HG03520 (cell line): Measurements from ENCODE around the gene PDGFB.

Experiments
- ATAC-seq: cut with Tn5 transposase; IDR thresholded peaks from one replicate; pipeline ENCODE4 v1.9.1; 2021; ENCODE audit warnings: mild to moderate bottlenecking, moderate library complexity; ENCODE audit not compliant: unreplicated experiment

The PDGFB gene

DNA sequence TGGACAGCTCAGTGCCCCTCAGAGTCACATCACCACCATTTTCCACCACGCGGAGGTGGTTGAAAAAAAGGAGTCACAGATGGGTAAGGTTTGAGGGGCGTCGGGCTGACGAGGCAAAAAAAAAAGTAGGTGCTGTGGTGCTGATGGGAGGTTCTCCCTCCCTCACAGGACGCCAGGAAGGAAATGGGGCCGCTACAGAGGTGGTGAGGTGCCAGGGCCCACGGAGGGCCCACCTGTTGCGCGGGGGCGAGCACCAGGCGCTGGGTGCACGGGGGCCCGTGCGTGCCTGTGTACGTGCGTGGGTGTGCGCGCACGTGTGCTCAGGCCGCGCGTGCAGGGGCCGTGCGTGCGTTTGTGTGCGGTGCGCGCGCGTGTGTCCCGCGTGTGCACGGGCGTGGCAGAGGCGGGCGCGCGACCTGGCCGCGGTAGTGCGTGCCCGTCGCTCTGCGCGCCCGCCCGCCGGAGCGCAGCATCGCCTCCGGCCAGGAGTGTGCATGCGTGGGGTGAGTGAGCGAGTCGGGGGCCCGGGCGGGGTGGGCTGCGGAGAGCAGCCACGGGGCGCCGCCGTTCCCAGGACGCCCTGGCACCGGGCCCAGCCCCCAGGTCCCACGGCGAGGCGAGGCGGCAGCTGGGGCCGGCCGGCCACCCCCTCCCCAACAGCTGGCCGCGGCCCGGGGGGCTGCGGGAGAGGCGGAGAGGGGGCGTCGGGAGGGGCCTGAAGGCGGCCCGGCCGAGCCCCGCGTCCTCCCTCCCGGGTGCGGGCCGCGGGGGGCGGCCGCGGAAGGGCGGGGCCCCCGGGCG, 2.8 kb downstream of the PDGFB start:
- no peak for ATAC-seq

- no peak for ATAC-seq
Measured at GRCh38 chr22:39240831-39241793, 3.7 kb downstream of the PDGFB start.

GRCh38 chr22:39239561-39240423, 5.0 kb downstream of the PDGFB start:
- no peak for ATAC-seq

GRCh38 chr22:39238966-39239505, 5.7 kb downstream of the PDGFB start:
- ATAC-seq: no peak

DNA sequence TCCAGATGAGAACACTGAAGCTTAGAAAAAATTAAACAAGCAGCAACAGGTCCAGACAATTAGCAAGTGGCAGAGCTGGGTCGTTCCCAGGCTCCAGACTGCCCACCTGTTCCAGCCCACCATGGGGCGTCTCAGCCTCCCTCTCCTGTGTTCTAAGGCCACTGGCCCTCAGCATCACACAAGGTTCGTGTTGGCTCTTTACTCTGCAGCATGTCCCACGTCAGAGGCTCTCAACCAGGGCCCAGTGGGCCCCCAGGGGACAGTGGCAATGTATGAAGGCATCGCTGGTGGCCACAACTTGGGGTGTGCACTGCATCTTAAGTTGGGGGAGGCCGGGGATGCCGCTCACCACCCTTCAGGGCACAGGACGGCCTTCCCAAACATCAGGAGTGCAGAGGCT, 6.2 kb downstream of the PDGFB start:
- no peak for ATAC-seq

GRCh38 chr22:39238101-39238466, 6.7 kb downstream of the PDGFB start:
- no peak for ATAC-seq

DNA sequence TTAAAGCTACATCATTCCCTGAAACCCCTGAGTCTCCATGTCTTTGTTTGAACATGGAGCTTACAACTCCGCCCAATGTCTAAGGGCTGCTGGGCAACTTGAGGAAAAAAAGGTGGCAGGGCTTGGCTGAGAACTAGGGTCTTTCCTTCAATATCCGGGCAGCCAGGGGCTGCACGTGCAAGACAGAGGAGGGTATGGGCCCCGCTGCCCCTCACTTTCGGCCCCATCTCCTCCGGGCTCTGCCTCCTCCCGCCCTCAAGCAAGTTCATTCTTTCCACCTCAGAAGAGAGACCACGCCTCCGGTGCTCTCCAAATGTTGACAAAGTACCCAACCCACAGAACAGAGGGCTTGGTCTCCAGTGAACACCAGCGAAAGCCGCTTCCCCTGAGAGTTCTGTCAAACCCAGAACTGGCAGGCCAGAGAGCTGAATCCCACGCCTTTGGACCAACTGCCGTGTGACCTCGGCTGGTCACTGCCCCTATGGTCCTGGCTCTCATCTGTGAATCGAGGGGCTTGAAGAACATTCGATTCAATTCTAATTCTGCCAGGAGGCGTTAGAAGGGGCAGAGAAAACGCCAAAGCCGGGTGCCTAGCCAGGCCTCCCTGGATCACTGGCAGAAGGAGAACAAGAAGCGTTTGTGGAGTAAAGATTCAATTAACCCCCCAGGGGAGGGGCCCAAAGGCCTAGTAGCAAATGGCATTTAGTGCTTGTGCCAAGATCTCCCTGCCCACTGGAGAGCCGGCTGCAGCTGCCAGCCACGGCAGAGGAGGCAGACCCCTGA, 7.3 kb downstream of the PDGFB start:
- ATAC-seq: no peak

DNA sequence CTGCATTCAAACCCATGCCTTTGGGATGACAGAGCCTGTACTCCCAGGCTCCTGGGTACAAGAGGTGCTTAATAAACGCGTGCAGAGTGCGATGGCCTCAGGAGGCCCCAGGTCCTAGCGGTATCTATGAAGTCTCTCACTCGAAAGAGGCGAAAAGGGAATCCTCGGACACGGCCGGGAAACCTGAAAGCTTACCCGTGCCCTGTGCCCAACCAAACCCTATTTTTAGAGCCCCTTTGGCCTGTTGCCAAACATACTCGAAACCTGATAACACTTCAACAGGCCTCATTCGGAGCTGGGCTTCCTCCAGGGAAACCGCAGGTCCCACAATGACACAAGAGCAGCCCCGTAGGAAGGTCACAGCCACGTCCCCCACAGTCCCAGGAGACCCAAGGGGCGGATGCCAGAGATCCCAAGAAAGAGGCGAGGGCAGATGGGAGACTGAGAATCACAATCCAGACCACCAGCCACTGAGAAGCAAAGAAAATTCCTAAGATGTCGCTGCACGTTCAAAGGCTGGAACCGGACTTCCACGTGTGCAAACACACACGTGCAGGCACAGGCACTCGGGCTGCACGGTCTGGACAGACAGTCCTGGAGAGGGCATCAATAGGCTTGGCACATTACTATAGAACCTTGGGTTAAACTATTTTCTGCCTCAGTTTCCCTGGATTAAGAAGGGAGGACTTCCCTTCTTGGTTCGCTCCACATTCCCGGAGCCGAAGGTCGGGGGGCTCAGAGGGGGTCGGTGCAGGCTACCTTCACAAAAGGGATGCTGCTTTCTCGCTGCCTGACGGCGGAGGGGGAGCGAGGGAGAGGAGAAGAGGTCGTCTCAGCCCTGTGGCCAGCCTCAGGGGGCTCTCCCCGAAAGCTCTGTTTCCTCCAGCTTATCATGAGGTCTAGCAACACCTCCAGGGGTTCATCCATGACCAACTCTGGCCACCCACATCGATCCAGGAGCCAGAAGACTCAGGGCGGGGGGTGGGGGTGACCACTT, 8.2 kb downstream of the PDGFB start:
- no peak for ATAC-seq

DNA sequence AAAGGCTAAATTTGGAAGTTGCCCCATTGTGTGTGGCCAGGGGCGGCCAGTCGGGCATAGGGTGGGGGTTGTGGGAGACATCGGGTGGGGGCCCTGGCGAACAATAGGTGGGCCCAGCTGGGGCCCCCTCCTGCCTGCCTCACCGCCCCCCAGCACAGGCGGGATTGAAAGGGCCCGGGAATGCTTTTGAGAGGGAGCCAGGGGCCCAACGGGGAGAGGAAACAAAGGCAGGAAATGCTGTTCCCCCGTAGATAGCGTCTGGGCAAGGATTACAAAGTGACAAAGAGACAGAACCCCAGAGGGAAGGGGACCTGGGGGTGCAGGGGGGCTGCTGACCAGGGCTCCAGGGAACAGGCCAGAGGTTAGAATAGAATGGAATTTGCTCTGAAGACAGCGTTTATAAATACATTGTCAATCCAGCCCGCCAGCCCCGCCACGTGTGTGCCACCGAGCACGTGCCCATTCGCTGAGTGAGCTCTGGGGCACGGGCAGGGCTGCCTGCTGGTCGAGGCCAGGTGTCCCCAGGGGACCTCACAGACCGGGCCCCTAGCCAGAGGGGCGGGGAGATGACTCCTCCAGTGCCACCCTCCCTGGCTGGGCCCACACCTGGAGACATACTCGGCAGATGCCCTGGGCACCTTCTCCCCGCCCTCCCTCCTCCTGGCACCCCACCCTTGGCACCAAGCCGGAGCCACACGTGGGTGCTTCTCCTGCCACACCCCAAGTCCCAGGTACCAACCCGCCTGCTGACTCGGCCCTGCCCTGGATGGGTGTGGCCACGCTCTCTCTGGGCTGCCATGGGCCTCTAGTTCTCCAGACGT, 9.7 kb downstream of the PDGFB start:
- ATAC-seq: no peak

DNA sequence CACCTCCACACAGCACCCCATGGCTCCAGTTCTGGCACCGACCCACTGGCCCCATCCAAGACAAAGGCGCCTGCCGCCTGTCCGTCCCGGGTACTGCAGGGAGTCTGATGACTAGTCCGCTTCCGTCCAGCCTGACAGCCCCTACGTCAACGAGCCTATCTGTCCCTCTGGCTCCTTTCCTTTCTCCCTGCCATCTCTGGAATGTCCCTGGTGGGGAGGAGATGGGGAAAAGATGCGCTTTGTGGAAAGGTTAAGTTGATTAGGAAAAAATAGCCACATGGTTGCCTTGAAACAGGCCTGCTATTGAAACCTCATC, 10.4 kb downstream of the PDGFB start:
- ATAC-seq: no peak

GRCh38 chr22:39233710-39234471, 10.9 kb downstream of the PDGFB start:
- ATAC-seq: no peak

DNA sequence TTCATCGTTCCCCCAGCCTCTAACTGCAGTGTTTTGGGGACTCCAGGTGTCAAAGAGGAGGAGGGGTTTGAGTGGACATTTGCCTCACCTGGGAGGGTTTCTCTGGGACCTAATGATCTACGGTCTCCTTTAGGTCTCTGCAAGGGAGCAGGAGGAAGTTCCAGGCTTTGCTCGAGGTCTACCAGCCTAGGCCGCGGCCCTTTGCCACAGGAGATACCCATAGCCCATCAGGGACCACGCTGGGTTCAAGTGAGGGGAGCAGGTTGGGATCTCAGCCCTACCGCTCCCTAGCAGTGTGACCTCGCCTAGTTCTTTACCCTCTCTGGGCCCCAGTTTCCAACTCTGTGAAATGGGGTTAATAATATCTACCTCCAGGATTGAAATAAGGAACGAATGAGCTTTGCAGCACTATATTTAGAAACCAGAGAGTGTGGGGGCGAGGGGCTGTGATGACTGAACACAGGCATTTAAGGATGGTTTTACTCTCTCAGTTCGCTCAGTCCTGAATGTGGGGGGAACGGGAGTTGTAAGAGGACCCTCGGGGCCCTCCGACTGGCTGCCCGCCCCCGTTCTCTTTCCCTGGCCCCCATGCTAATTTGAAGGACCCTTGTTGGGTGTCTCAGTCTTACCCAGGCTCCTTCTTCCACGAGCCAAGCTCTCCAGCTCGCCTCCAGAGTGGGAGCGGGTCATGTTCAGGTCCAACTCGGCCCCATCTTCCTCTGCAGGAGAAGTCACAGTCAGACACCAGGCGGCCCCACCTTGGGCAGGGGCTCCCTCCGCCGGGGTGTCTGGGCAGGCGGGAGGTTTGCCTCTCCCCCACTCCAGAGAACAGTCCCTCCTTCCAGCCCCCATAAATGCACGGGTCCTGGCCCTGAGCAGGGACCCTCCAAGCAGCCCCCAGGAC, 11.7 kb downstream of the PDGFB start:
- ATAC-seq: no peak

DNA sequence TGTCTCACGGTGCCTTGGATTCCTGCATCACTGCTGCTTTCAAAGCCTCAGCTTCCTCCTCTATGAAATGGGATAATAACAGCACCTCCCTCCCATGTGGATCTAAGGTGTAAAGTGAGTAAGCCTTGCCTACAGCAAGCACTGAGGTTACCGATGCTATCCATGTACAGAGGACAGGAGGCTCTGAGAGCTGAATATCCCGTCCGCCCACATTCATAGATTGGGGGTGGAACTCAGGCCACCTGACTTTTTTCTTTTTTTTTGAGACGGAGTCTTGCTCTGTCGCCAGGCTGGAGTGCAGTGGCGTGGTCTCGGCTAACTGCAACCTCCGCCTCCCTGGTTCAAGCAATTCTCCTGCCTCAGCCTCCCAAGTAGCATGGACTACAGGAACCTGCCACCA, 12.5 kb downstream of the PDGFB start:
- no peak for ATAC-seq

GRCh38 chr22:39231197-39231950, 13.4 kb downstream of the PDGFB start:
- ATAC-seq: no peak
